ENCODE results near the gene SLC6A11. TPM values are rescaled to one million over a fixed set of nuclear protein-coding genes. Genes with fewer than 3 reads are reported as not detected.

Gene SLC6A11
- total RNA-seq, 1 experiment from 2014 or later = 0.85 TPM

- TF ChIP-seq PRDM15 (CRISPR knock-in tag; IDR thresholded peaks at IDR 0.05) = no peak
- no peak for TF ChIP-seq STAT6 (CRISPR knock-in tag; conservative IDR thresholded peaks at IDR 0.05; ENCODE audit: low read depth)
- no peak for TF ChIP-seq ATF3 (CRISPR knock-in tag; conservative IDR thresholded peaks at IDR 0.05)
- no peak for TF ChIP-seq GRHL2 (CRISPR knock-in tag; IDR thresholded peaks at IDR 0.05; ENCODE audit: insufficient replicate concordance, severe bottlenecking)
- TF ChIP-seq EMX1 (CRISPR knock-in tag; IDR thresholded peaks at IDR 0.05) = no peak
- TF ChIP-seq ZNF416 (CRISPR knock-in tag; IDR thresholded peaks at IDR 0.05) = no peak
- no peak for TF ChIP-seq MAX (CRISPR knock-in tag; IDR thresholded peaks at IDR 0.05)
- no peak for TF ChIP-seq RORB (CRISPR knock-in tag; IDR thresholded peaks at IDR 0.05)
- TF ChIP-seq SOX15 (CRISPR knock-in tag; IDR thresholded peaks at IDR 0.05) = no peak
- TF ChIP-seq CDX4 (CRISPR knock-in tag; IDR thresholded peaks at IDR 0.05; ENCODE audit: borderline replicate concordance) = no peak
- TF ChIP-seq E2F1 (CRISPR knock-in tag; IDR thresholded peaks at IDR 0.05) = no peak
- TF ChIP-seq MYBL2 (CRISPR knock-in tag; IDR thresholded peaks at IDR 0.05) = no peak
- TF ChIP-seq PRRX2 (CRISPR knock-in tag; IDR thresholded peaks at IDR 0.05) = no peak
Observed at GRCh38 chr3:10780243-10780642, 35.8 kb upstream of the SLC6A11 start (continued).

- peaks cover 5% of the 10 kb centered on the region for H3K27me3 Mint-ChIP-seq (ENCODE audit: low read depth)
- H3K4me3 Mint-ChIP-seq = no peak overlapping the region
- DNase-seq (ENCODE audit: low spot score) = no peak
- H3K9me3 Mint-ChIP-seq = no peaks in the 10 kb centered on the region
- no peaks in the 10 kb centered on the region for H3K36me3 Mint-ChIP-seq
- ChIA-PET CTCF (interaction anchor here (0.6 to 1.9 kb wide), 4 partner anchors 8 to 416 kb away, joined by 3 to 15 read pairs (median 4); no protein-coding TSS in a partner anchor), POLR2A (no interaction called here)
- no peak for ATAC-seq
- H3K4me1 Mint-ChIP-seq = no peaks in the 10 kb centered on the region
- H3K27ac Mint-ChIP-seq = no peak overlapping the region
- no peak for TF ChIP-seq ARID4B (CRISPR knock-in tag; IDR thresholded peaks at IDR 0.05; ENCODE audit: borderline replicate concordance)
- TF ChIP-seq E2F1 (CRISPR knock-in tag; IDR thresholded peaks at IDR 0.05) = no peak
- no peak for TF ChIP-seq SOX15 (CRISPR knock-in tag; IDR thresholded peaks at IDR 0.05)
- no peak for TF ChIP-seq ATF1 (CRISPR knock-in tag; IDR thresholded peaks at IDR 0.05)
- TF ChIP-seq MXD4 (CRISPR knock-in tag; IDR thresholded peaks at IDR 0.05; ENCODE audit: borderline replicate concordance) = no peak
- no peak for TF ChIP-seq ZNF423 (CRISPR knock-in tag; IDR thresholded peaks at IDR 0.05)
- no peak for TF ChIP-seq PREB (CRISPR knock-in tag; IDR thresholded peaks at IDR 0.05; ENCODE audit: borderline replicate concordance)
- no peak for TF ChIP-seq ATF2 (CRISPR knock-in tag; IDR thresholded peaks at IDR 0.05; ENCODE audit: borderline replicate concordance, low read depth)
Observed at GRCh38 chr3:10780922-10781321, 35.1 kb upstream of the SLC6A11 start.

All from WTC11 (cell line).